GM12873 (cell line): ENCODE measurements around the gene PBX3.

ENCODE experiments used
- TF ChIP-seq, protein P1 (sequence below): IDR thresholded peaks from 2 replicates; pipeline ENCODE4 v1.5.1; 2012; ENCODE audit warnings: low read depth, mild to moderate bottlenecking, moderate library complexity, low read length, control low read depth; ENCODE audit not compliant: insufficient read depth; ENCODE audit errors: missing control alignments

The PBX3 gene

DNA sequence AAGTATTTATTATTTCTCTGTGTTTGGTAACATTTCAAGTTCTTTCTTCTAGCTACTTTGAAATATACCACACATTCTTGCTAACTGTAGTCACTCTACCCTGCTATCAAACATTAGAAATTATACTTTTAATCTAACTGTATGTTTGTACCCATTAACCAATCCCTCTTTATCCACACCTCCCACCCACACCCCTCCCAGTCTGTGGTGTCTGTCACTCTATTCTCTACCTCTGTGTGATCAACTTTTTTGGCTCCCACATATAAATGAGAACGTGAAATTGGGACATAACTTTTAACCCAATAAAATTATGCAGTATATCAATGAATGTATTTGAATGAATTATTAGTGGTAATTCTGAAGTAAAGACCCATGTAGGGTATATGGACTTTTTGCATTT lies 79.7 kb downstream of the PBX3 start:
- TF ChIP-seq, protein P1, sequence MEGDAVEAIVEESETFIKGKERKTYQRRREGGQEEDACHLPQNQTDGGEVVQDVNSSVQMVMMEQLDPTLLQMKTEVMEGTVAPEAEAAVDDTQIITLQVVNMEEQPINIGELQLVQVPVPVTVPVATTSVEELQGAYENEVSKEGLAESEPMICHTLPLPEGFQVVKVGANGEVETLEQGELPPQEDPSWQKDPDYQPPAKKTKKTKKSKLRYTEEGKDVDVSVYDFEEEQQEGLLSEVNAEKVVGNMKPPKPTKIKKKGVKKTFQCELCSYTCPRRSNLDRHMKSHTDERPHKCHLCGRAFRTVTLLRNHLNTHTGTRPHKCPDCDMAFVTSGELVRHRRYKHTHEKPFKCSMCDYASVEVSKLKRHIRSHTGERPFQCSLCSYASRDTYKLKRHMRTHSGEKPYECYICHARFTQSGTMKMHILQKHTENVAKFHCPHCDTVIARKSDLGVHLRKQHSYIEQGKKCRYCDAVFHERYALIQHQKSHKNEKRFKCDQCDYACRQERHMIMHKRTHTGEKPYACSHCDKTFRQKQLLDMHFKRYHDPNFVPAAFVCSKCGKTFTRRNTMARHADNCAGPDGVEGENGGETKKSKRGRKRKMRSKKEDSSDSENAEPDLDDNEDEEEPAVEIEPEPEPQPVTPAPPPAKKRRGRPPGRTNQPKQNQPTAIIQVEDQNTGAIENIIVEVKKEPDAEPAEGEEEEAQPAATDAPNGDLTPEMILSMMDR: no peak

DNA sequence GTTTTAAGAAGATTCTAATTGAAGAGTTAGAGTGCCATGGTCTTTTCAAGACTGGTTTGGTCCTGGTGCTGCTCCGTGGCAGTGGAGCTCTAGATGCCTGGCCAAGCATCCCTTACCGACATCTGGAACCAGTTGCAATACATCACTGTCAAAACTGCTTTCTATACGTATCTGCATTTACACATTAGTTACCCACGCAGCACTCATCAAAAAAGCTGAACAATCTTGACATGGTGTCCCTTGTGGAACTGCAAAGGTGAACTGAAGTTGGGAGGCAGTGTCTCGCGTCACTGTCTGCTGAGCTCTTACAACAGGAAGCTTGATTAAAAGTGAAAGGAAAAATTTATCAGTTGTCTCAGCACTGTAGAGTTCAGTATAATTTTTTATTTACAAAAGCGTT lies 82.6 kb downstream of the PBX3 start:
- TF ChIP-seq, protein P1: no peak

DNA sequence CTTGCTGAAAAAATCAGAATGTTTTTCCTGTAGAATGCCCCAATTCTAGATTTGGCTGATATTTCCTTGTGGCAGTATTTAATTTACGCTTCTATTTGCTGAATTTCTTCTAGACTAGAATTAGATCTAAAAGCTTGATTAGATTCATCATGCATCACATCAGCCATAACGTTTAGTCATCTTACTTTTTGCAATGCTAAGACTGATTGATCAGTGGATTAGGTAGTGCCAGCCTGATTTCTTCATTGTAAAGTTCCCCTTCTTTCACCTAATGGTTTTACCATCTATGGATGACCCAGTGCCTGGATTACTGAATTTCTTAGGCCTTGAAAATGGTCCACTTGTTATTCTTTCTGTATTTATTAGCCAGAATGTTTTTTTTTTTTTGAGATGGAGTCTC lies 83.9 kb downstream of the PBX3 start:
- TF ChIP-seq, protein P1: no peak

DNA sequence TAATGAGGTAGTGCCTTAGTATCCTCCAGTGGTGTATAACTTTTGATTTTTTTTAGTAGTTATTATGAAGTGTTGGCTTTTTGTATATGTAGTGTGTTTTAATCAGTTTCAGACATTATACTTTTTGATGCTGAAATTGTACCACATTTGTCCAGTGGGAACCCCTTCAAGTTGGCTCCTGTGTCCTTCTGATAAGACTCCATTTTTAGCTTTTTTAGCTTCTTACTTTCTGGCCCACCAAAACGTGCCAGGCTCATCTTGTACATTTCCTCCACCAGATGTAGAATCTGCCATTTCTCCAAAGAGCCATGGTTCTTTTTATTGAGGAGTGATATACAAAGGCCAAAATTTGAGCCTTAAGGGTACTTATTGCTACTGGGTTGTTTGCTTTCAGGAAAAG lies 84.4 kb downstream of the PBX3 start:
- TF ChIP-seq, protein P1: no peak

DNA sequence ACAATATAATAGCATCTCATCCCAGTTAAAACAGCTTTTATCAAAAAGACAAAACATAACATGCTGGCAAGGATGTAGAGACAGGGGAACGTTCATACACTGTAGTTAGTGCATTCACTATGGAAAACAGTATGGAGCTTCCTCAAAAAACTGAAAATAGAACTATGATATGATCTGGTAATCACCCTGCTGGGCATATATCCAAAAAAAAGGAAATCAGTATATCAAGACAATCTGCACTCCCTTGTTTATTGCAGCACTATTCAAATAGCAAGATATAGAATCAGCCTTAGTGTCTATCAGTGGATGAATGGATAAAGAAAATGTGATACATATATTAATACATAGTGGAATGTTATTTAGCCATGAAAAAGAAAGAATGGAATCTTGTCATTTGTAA lies 88.5 kb downstream of the PBX3 start:
- TF ChIP-seq, protein P1: no peak

DNA sequence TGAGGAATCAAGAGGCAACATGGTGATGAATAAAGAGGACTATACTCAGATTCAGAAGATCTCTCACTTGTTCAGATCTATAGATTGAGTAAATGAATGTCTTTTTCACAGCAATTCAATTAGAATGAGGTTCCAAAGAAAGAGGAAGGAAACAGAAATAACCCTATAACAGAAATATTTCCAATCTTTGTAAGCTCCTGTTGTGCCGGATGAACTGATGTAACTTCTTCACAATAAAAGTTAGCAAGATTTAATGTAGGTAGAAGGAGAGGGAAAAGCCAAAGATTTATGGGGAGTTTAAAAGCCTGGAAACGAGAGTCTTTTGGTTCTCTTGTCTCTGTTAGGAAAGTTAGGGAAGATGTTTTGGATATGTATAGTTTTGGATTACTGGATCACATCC lies 92.1 kb downstream of the PBX3 start:
- TF ChIP-seq, protein P1: no peak

DNA sequence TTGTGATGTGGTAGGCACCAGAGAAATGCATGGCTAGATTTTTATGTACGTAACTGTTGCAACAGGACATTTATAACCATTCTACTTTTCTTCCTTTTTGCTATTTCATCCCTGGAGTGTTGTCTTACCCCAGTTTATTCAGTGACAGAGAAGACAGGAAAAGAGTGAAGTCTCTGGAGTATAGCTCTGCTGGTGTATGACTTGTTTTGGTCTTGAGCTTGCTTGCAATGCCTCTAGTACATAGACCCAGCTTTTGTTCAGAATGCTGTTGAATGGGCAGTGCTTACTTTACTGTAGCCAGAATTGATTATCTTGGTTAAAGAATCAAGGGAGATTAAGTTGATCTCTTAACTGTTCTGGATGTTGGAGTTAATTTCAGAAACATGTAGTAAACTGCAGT lies 94.3 kb downstream of the PBX3 start:
- TF ChIP-seq, protein P1: no peak

DNA sequence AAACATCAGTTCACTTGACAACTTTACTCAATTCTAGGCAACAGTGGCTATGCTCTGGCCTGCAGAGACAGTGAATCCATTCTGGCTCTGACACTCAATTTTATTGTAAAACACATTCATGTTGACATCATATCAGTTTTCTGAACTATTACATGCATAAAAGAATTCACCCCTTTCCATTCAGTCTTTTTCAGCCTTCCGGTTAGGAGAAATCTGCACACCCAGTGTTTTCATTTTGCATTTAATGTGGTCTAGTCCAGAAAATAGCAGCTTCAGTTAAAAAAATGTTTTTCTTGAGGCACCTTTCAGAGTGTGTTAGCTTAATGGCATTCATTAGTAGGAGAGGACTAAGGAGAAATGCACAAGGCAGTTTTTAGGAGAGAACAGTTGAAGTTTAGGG lies 95.1 kb downstream of the PBX3 start:
- TF ChIP-seq, protein P1: no peak
